AG04449 (cell line): ENCODE data around the gene PSMF1.
"Not testable (repeated sequence)": the region's sequence is repeated elsewhere in the genome, so short reads cannot be mapped to it uniquely, and the experiment has no call there.

Experiments
- CTCF ChIA-PET: fragments of 350-600 bp; formaldehyde crosslinking; extraction: SDS; loops from one replicate; lab custom pipeline; 2021; ENCODE audit warnings: antibody characterized with exemption; lab: Yijun Ruan, JAX
- POLR2A ChIA-PET: fragments of 400-600, 350-600 bp; formaldehyde crosslinking; extraction: SDS; loops from one replicate; lab custom pipeline; 2020; ENCODE audit warnings: antibody characterized with exemption, inconsistent platforms; lab: Yijun Ruan, JAX
- DNase-seq: peaks from one replicate; pipeline ENCODE4 v3.0.0-alpha.2; 2010; ENCODE audit warnings: low read depth, low spot score
- H3K4me3 ChIP-seq: 2 replicates; pipeline ENCODE4 v1.5.1; 2011; ENCODE audit warnings: low read depth, mild to moderate bottlenecking, control low read depth, low read length
- TF ChIP-seq, protein P1 (sequence below): IDR thresholded peaks from one replicate; pipeline ENCODE4 v1.5.1; 2011; ENCODE audit warnings: mild to moderate bottlenecking, moderate library complexity, low read length, control low read depth, inconsistent platforms; ENCODE audit not compliant: insufficient read depth; ENCODE audit errors: missing control alignments

PSMF1 gene

DNA sequence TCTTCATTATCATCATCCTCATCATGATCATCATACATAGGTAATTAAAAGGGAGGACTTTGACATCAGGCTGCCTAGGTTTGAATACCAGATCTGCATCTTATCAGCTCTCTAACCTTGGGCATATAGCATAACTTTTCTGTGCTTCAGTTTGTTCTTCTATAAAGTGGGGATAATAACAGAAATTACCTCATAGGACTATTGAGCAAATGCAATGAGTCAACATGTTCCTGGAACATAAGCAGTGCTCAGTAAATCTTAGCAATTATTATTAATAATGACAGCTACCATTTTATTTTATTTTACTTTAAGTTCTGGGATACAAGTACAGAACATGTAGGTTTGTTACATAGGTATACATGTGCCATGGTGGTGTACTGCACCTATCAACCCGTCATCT is 92.1 kb downstream of the PSMF1 start:
- no peak for DNase-seq
- ChIA-PET CTCF (interaction anchor here (0.7 to 2.5 kb wide), 12 partner anchors 10 to 395 kb away, joined by 3 to 14 read pairs (median 4); no protein-coding TSS in a partner anchor), POLR2A (no interaction called here)
- H3K4me3 ChIP-seq, result no peak overlapping the region
- TF ChIP-seq, protein P1, sequence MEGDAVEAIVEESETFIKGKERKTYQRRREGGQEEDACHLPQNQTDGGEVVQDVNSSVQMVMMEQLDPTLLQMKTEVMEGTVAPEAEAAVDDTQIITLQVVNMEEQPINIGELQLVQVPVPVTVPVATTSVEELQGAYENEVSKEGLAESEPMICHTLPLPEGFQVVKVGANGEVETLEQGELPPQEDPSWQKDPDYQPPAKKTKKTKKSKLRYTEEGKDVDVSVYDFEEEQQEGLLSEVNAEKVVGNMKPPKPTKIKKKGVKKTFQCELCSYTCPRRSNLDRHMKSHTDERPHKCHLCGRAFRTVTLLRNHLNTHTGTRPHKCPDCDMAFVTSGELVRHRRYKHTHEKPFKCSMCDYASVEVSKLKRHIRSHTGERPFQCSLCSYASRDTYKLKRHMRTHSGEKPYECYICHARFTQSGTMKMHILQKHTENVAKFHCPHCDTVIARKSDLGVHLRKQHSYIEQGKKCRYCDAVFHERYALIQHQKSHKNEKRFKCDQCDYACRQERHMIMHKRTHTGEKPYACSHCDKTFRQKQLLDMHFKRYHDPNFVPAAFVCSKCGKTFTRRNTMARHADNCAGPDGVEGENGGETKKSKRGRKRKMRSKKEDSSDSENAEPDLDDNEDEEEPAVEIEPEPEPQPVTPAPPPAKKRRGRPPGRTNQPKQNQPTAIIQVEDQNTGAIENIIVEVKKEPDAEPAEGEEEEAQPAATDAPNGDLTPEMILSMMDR, result no peak

DNA sequence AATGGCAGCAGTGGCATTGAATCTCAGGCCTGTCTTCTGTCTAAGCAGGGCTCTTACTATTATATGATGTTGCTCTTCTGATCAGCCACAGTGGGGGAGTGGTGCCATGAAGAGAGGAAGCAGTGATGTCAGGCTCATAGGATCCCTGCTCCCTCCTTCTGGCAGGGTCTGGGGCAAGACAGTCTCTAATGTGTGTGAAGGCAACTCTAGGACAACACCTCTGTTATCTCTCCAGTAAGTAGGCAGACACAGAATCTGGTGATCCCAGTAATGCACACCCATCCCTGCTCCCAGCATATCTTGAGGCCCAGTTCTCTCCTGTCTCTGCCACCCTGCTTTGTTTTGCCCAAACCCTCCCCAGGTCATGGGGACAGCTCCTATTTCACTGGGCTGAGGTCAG is 93.6 kb downstream of the PSMF1 start:
- POLR2A ChIA-PET, result no interaction called here

DNA sequence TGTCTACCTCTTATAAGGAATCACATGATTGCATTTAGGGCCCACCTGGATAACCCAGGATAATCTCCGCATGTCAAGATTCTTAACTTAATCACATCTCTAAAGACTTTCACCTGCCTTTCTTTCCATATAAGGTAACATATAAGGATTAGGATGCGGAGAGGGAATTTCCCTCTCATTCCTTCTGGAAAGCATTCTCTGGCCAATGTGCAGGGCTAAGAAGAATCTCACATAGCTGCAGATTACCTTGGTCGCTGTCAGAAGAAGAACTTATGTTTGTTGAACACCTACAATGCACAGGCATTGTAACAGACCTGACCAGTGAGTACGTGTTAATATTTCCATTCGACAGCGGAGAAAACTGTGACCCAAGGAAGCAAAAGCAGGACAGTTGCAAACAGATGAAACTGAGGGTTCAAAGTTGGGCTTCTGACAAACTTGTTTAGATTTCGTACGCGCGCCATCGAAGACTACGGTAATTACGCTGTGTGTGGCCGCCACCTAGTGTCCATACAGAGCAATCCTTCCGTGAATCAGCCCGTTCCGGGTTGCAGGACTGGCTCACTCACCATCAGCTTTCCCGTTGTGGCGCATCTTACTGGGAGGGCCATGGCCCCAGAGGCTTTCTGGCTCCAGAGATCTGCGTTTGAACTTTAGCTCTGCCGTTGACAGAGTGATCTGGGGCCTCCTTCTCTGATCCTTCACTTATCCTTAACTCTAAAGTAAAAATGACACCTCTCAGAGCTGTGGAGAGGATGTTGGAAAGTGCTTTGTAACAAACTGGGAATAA is 94.4 kb downstream of the PSMF1 start:
- H3K4me3 ChIP-seq, result no peak overlapping the region
- ChIA-PET POLR2A (no interaction called here), CTCF (interaction anchor here (0.6 to 2.5 kb wide), 19 partner anchors 8 to 396 kb away, joined by 3 to 22 read pairs (median 4); partner anchors contain the start of gene C20orf202)
- TF ChIP-seq, protein P1, result peak; percentile 85
- peak; percentile 14 for DNase-seq

More for the DNA sequence above, 93.6 kb downstream of the PSMF1 start:
- no peak overlapping the region for H3K4me3 ChIP-seq
- DNase-seq, result no peak
- TF ChIP-seq, protein P1, result no peak
- CTCF ChIA-PET, result interaction anchor here (0.6 to 2.5 kb wide), 13 partner anchors 8 to 395 kb away, joined by 3 to 22 read pairs (median 4); partner anchors contain the start of gene C20orf202

DNA sequence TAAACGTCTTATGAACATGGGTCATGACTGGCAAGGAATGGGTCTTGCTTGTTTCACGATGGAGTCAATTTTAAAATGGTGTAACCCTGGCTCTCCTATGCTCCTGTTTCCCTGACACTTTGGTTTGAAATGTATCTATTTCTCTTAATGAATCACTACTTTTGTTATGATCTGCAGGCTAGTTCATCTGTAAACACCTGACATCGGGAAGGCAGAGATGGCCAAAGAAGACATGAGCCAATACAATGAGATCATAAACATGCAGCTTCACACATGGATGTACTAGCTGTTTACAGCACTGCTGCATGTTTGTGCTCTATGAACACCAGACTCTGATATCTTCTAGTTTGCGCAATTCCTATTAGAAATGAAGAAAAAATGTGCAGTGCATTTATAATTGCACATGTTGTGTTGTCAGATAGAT is 96.4 kb downstream of the PSMF1 start:
- CTCF ChIA-PET, result no interaction called here
- POLR2A ChIA-PET, result no interaction called here
- no peak for DNase-seq
- H3K4me3 ChIP-seq, result no peak overlapping the region
- TF ChIP-seq, protein P1, result no peak

DNA sequence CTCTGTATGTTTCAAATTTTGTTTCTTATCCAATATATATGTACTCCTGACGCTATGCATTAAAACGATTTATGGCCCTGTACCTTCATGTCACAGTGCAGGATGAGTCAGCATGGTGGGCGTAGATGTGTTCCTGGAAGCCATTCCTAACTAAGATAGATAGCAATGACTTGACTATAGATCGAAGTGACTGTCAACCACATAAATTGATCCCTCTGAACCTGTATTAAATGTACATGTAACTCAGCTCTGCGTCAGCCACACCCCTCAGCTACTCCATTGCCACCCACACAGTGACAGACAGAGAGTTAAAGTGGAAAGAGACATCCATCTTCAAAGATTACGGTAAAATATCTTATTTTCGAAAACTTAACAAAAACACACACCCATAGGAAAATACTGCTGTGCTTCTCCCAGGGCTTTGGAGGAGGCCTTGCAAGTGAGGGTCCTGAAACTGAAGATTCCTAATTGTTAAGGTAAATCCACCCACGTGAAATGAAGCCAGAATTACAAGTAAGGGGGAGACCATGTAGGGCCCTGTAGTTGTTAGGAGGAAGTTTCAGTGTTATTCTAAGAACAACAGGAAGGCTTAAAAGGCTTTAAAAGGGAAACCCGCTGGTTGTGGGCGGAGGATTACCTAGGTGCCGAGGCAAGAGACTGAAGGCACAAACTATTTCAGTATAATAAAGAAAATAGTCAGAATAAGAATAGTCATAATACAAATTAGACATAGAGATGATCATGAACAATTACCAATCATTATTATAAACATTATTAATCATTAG is 97.2 kb downstream of the PSMF1 start:
- no peak overlapping the region for H3K4me3 ChIP-seq
- ChIA-PET POLR2A (no interaction called here), CTCF (no interaction called here)
- DNase-seq, result no peak
- TF ChIP-seq, protein P1, result no peak

DNA sequence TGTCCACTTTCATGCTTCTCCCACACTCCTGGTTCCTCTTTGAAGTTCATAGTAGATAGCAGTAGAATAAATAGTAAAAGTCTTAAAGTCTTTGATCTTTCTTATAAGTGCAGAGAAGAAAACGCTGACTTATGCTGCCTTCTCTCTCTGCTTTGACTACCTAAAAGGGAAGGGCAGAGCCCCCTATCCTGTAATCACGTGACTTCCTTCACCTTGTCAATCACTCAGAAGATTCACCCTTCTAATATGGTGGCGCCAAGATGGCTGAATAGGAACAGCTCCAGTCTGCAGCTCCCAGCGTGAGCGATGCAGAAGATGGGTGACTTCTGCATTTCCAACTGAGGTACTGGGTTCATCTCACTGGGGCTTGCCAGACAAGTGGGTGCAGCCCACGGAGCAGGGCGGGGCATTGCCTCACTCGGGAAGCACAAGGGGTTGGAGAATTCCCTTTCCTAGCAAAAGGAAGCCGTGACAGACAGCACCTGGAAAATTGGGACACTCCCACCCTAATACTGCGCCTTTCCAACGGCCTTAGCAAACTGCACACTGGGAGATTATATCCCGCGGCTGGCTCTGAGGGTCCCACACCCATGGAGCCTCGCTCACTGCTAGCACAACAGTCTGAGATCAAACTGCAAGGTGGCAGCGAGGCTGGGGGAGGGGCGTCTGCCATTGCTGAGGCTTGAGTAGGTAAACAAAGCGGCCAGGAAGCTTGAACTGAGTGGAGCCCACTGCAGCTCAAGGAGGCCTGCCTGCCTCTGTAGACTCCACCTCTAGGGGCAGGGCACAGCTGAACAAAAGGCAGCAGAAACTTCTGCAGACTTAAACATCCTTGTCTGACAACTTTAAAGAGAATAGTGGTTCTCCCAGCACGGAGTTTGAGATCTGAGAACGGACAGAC is 98.4 kb downstream of the PSMF1 start:
- CTCF ChIA-PET, DNase-seq, POLR2A ChIA-PET, H3K4me3 ChIP-seq: not testable (repeated sequence)
